ENCODE results near the gene DENND5A. TPM values are rescaled to one million over a fixed set of nuclear protein-coding genes. Genes with fewer than 3 reads are reported as not detected.

The DENND5A gene
- total and polyA plus RNA-seq, 2 of the 8 experiments (the other 6 are each of a cell fraction or from before 2014, with no cell fraction given) = 65.7 to 139 TPM

DNA sequence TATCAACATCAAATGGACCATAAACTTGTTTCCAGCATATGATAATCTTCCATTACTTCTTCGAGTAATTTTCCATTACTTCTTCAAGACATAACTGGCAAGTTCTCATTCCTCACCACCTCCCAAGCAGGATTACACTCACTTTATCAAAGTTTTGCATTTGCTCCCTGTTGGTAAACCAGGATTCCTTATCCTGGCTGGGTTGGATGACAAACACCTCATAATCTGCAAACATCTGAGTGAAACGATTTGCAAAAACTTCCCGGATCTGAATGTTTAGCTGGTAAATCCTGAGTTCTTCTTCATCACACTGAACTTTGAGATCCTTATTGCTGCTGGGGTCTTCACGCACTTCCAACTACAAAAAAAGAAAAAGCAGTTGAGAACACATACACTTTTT is 86.4 kb downstream of the DENND5A start:
- H3K18ac ChIP-seq (ENCODE audit: extremely low read depth, low read length) = no peak overlapping the region
- H4K20me1 ChIP-seq (replicated peaks in 1 of 2; ENCODE audit: control insufficient read depth in 1 of 2, insufficient read depth in 2 of 2, low read length in 2 of 2) = peaks cover 0 to 2% of the 10 kb centered on the region in 2 experiments
- POLR2A ChIA-PET (ENCODE audit: partially characterized antibody) = no interaction called here
- H3K14ac ChIP-seq (ENCODE audit: insufficient read length) = no peak overlapping the region
- H4K8ac ChIP-seq (ENCODE audit: extremely low read depth, insufficient read depth, low read length) = no peak overlapping the region
- no peak overlapping the region for H3K23ac ChIP-seq (ENCODE audit: insufficient read length)
- no peak overlapping the region for H3K4ac ChIP-seq (replicated peaks; ENCODE audit: insufficient read length, low read depth, low read length)
- H3K27me3 ChIP-seq (replicated peaks in 1 of 4; ENCODE audit: control insufficient read depth in 3 of 4, extremely low read depth in 1 of 4, insufficient read depth in 3 of 4, low read length in 3 of 4) = no peaks in the 10 kb centered on the region
- H3K4me3 ChIP-seq (ENCODE audit: extremely low read depth in 1 of 4, insufficient read depth in 2 of 4, low read depth in 3 of 4, low read length in 4 of 4) = no peak overlapping the region
- no peak overlapping the region for H3K27ac ChIP-seq (ENCODE audit: low read depth, low read length)
- no peaks in the 10 kb centered on the region for H3K79me1 ChIP-seq (ENCODE audit: low read depth, low read length)
- no peaks in the 10 kb centered on the region for H3K23me2 ChIP-seq (ENCODE audit: low read depth, low read length)
- H2BK15ac ChIP-seq (ENCODE audit: low read length) = no peak overlapping the region
- H4K91ac ChIP-seq (replicated peaks; ENCODE audit: insufficient read length, low read length) = no peak overlapping the region
- H3K79me2 ChIP-seq (ENCODE audit: control insufficient read depth in 1 of 2, insufficient read depth in 2 of 2, low read length in 2 of 2) = no peaks in the 10 kb centered on the region
- H2BK20ac ChIP-seq (ENCODE audit: low read length) = no peak overlapping the region
- no peak overlapping the region for H2BK120ac ChIP-seq (replicated peaks; ENCODE audit: low read depth, low read length)
- no peak overlapping the region for H3K56ac ChIP-seq (replicated peaks; ENCODE audit: insufficient read length, low read depth, low read length)
- no peak for FAIRE-seq
- H3K4me2 ChIP-seq (ENCODE audit: insufficient read depth in 1 of 2, low read depth in 2 of 2, low read length in 2 of 2) = no peak overlapping the region
- WGBS, 2 experiments (ENCODE audit: extremely low coverage in 1 of 2, insufficient coverage in 1 of 2, insufficient read length in 1 of 2, insufficient replicate concordance in 2 of 2, low coverage in 1 of 2, low lambda C conversion rate in 2 of 2, missing lambda C conversion rate in 1 of 2) = 96% methylated on average over 4 of the region's 4 CpGs; no CpG with 5 or more reads in 1 of the 2 experiments
- no peak overlapping the region for H3K9ac ChIP-seq (replicated peaks in 1 of 4; ENCODE audit: extremely low read depth in 1 of 4, low read depth in 3 of 4, low read length in 3 of 4)
- H3K4me1 ChIP-seq (replicated peaks in 1 of 4; ENCODE audit: control insufficient read depth in 3 of 4, insufficient read depth in 4 of 4, low read length in 3 of 4) = no peaks in the 10 kb centered on the region
- H2BK12ac ChIP-seq (ENCODE audit: low read depth, low read length) = no peak overlapping the region
- no peak overlapping the region for H2BK5ac ChIP-seq (ENCODE audit: low read depth, low read length)
- no peaks in the 10 kb centered on the region for H3K9me3 ChIP-seq (ENCODE audit: insufficient read depth in 2 of 2, low read depth in 1 of 2, low read length in 1 of 2)
- no peak overlapping the region for H4K5ac ChIP-seq (ENCODE audit: insufficient read length, low read depth, low read length)
- no peak overlapping the region for H2AK5ac ChIP-seq (ENCODE audit: low read depth, low read length)
- H3K36me3 ChIP-seq (ENCODE audit: control insufficient read depth in 2 of 4, insufficient read depth in 4 of 4, low read length in 3 of 4) = peaks cover 7 to 39% (median 30%) of the 10 kb centered on the region in 4 experiments
- no peak for TF ChIP-seq TAF1 (IDR thresholded peaks at IDR 0.05; ENCODE audit: low read depth, low read length)
- CTCF ChIA-PET (ENCODE audit: partially characterized antibody) = no interaction called here
- H2AFZ ChIP-seq (ENCODE audit: low read length) = no peak overlapping the region
- DNase-seq (ENCODE audit: low read depth in 1 of 2, low spot score in 2 of 2) = no peak

All from H1 (cell line).